Right atrium auricular region (tissue), 2 donors: ENCODE results near the gene CLDN12. TPM values are rescaled to one million over a fixed set of nuclear protein-coding genes. Genes with fewer than 3 reads are reported as not detected.

Experiments used
- DNase-seq: peaks from one replicate; pipeline ENCODE4 v3.0.0-alpha.2; 2019; ENCODE audit warnings: low spot score
- H3K27ac ChIP-seq, 2 donors: fragments of 200-600 bp; sonication (generic); 1 replicate in 1 of 2; 2 replicates in 1 of 2; pipeline ENCODE4 v1.5.1; 2016 to 2019
- H3K27me3 ChIP-seq, 2 donors: fragments of 200-600 bp; sonication (generic); one replicate each; pipeline versions ENCODE4 v1.5.1 to v1.6.0; 2017 to 2019
- H3K36me3 ChIP-seq: fragments of 200-600 bp; sonication (generic); one replicate; pipeline ENCODE4 v1.5.1; 2016
- H3K4me1 ChIP-seq, 2 donors: fragments of 200-600 bp; sonication (generic); one replicate each; pipeline versions ENCODE4 v1.5.1 to v1.6.0; 2017 to 2019
- H3K4me3 ChIP-seq, 2 donors: fragments of 200-600 bp; sonication (generic); 1 replicate in 1 of 2; 2 replicates in 1 of 2; pipeline ENCODE4 v1.5.1; 2017 to 2019; ENCODE audit warnings: mild to moderate bottlenecking in 1 of 2, moderate library complexity in 1 of 2
- H3K9me3 ChIP-seq, 2 donors: fragments of 200-600 bp; sonication (generic); one replicate each; pipeline ENCODE4 v1.5.1; 2019
- total RNA-seq, 2 donors: library from RNA; depleted of rRNA; stranded (reverse); fragments of >200 nt; gene quantifications; one replicate each; pipeline ENCODE4 v1.1.0, GENCODE V29; 2016
- TF ChIP-seq, protein P1 (sequence below), 2 donors: fragments of 200-600 bp; sonication (generic); IDR thresholded peaks; one replicate each; pipeline ENCODE4 v1.5.1; 2019; ENCODE audit warnings: antibody characterized with exemption in 2 of 2

The CLDN12 gene
- total RNA-seq, 2 donors from 2014 or later, result 28.8 to 34.0 TPM

DNA sequence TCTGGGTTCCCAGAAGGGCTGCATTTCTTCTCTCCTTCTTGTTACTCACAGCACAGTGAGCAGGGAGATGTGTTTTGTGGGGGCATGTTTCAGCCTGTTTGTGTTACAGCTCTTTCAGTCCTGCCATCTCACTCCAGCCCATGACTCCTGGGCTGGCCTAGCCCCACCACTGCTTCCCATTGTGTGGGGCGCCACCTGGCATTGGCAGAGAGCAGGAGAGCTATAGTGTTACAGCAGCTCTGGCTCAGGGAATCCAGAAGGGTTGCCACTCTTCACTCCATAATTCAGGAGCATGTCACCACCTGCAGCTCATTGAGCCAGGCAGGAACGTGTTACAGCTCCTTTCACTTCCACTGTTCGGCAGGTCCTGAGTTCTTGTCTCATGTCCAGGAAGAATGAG, 30.0 kb downstream of the CLDN12 start:
- DNase-seq, result no peak
- Histone ChIP-seq H3K27ac (no peak overlapping the region), H3K4me3 (no peak overlapping the region), H3K27me3 (no peaks in the 10 kb centered on the region), H3K4me1 (no peaks in the 10 kb centered on the region), H3K36me3 (no peaks in the 10 kb centered on the region), H3K9me3 (no peaks in the 10 kb centered on the region)
- TF ChIP-seq, protein P1, sequence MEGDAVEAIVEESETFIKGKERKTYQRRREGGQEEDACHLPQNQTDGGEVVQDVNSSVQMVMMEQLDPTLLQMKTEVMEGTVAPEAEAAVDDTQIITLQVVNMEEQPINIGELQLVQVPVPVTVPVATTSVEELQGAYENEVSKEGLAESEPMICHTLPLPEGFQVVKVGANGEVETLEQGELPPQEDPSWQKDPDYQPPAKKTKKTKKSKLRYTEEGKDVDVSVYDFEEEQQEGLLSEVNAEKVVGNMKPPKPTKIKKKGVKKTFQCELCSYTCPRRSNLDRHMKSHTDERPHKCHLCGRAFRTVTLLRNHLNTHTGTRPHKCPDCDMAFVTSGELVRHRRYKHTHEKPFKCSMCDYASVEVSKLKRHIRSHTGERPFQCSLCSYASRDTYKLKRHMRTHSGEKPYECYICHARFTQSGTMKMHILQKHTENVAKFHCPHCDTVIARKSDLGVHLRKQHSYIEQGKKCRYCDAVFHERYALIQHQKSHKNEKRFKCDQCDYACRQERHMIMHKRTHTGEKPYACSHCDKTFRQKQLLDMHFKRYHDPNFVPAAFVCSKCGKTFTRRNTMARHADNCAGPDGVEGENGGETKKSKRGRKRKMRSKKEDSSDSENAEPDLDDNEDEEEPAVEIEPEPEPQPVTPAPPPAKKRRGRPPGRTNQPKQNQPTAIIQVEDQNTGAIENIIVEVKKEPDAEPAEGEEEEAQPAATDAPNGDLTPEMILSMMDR (IDR thresholded peaks at IDR 0.05), result no peak

DNA sequence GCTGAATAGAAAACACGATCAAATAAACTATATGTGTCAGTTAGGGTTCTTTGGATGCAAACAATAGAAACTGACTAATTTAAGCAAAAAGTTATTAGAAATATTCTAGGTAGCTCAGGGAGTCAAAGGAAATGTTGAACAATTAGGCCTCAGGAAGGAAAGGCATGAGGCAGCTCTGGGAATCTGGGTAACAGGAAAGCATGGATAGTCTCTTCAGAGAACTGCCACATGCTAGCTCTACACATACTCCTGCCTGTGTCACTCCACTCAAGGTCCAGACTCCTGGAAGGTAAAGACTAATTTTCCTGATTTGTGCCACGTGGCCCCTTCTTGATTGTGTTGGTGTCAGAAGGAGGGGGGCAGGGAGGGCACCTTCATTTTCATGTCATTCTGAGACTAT, 42.4 kb downstream of the CLDN12 start:
- Histone ChIP-seq H3K9me3 (no peaks in the 10 kb centered on the region), H3K36me3 (no peaks in the 10 kb centered on the region)
- no peak for DNase-seq

DNA sequence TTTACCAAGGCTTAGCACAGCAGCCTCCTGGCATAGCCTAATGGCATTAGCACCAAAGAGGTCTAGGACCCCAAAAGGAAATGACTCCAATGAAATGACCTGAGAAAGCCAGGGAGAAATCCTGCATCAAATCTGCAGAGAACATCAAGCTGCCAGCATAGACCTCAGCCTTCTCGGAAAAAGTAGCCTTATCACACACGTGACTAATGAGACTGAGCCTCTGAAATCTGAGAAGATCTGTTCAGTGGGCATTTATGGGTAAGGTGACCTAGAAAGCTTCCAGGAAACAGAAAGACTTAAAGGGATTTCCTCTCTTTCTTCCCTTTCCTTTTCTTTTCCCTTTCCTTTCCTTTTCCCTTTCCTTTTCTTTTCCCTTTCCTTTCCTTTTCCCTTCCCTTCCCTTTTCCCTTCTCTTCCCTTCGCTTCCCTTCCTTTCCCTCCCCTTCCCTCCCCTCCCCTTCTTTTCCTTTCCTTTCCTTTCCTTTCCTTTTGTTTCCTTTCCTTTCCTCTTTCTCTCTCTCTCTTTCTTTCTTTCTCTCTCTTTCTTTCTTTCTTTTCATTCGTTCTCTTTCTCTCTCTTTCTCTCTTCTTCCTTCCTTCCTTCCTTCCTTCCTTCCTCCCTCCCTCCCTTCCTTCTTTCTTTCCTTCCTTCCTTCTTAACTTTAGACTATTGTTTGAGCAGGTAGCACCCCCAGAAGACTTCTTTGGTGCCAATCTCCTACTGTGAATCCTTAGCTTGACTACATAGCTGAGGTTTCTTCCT, 43.1 kb downstream of the CLDN12 start:
- Histone ChIP-seq H3K4me3 (no peak overlapping the region), H3K36me3 (no peaks in the 10 kb centered on the region), H3K27me3 (no peaks in the 10 kb centered on the region), H3K4me1 (no peaks in the 10 kb centered on the region), H3K9me3 (no peaks in the 10 kb centered on the region), H3K27ac (no peak overlapping the region)
- DNase-seq, result no peak
- TF ChIP-seq, protein P1 (IDR thresholded peaks at IDR 0.05), result no peak

More for the DNA sequence above, 42.4 kb downstream of the CLDN12 start:
- Histone ChIP-seq H3K27me3 (no peaks in the 10 kb centered on the region), H3K4me1 (no peaks in the 10 kb centered on the region), H3K27ac (no peak overlapping the region), H3K4me3 (no peak overlapping the region)
- TF ChIP-seq, protein P1 (IDR thresholded peaks at IDR 0.05), result no peak

DNA sequence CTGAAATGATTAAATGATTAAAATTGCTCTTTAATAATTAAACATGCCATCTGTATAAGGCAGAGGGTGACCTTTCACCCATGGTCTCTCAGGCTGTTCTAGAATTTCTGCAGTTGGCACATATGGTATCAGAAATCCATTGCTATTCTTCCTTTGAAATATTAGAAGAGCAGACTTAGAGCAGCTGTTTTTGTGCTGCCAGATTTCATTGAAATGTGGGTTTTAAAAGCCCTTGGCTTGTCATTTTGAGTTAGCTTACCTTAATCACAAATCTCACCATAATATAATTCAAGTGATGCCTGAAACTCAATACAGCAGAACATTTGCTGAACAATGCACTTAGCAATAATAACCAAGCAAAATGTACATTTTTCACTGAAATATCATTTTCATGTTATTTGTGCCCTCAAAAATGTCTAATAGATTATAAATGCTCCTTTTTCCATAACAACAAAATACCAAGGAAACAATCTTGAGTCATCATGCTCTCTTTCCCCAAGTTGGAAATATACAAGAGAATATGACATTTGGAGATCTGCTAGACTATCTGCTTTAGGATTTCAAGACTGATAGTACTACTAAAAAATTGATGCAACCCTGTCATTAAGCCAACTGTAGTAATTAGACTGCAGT, 50.1 kb downstream of the CLDN12 start:
- H3K4me3 ChIP-seq, result no peak overlapping the region
- no peaks in the 10 kb centered on the region for H3K27me3 ChIP-seq
- H3K9me3 ChIP-seq, result no peaks in the 10 kb centered on the region
- H3K4me1 ChIP-seq, result peaks cover 0 to 4% of the 10 kb centered on the region in 2 donors
- no peak for DNase-seq
- H3K36me3 ChIP-seq, result no peaks in the 10 kb centered on the region
- TF ChIP-seq, protein P1 (IDR thresholded peaks at IDR 0.05), result no peak
- H3K27ac ChIP-seq, result no peak overlapping the region

DNA sequence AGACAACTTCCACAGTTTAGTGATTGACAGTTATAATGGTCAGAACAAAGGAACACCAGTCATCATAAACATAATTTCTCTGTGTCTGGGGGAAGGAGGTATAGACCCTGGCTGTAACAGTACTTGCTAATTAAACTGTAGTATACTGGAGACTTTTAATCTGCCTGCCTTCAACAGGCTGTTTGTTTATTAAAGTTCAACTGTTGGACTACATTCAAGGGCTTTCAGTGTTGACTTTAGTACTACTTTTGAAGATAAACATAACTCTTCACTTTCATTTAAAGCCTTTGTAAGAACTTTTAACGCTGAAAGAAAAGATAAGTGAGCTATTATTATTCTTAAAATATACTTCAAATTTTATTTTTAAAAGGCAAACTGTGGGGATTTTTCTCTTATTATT, 50.7 kb downstream of the CLDN12 start:
- H3K27me3 ChIP-seq, result no peaks in the 10 kb centered on the region
- H3K9me3 ChIP-seq, result no peaks in the 10 kb centered on the region
- no peak overlapping the region for H3K4me3 ChIP-seq
- no peaks in the 10 kb centered on the region for H3K36me3 ChIP-seq
- DNase-seq, result no peak
- no peak overlapping the region for H3K27ac ChIP-seq
- peaks cover 0 to 4% of the 10 kb centered on the region in 2 donors for H3K4me1 ChIP-seq
- TF ChIP-seq, protein P1 (IDR thresholded peaks at IDR 0.05), result no peak
